RWPE2 (cell line): ENCODE measurements around the gene PPP1R3G.
A peak's percentile ranks its signal among the peaks of the same experiment; 100 is the strongest.

Experiments used
- ATAC-seq: fragments of 200-7000 bp; cut with Tn5 transposase; 3 replicates; pipeline ENCODE4 v1.9.1; 2021; ENCODE audit warnings: low read depth
- DNase-seq: peaks from one replicate; pipeline ENCODE4 v3.0.0-alpha.2; 2020; ENCODE audit warnings: low spot score
- H3K27ac ChIP-seq: fragments of 450-650 bp; 2 replicates; pipeline ENCODE4 v1.5.1; 2017; ENCODE audit warnings: mild to moderate bottlenecking; ENCODE audit not compliant: poor library complexity, severe bottlenecking
- H3K27me3 ChIP-seq: fragments of 250-450 bp; sonication (Bioruptor Pico); 2 replicates; pipeline ENCODE4 v1.5.1; 2021; ENCODE audit warnings: mild to moderate bottlenecking, moderate library complexity; ENCODE audit not compliant: insufficient read depth, poor library complexity, severe bottlenecking
- H3K36me3 ChIP-seq: fragments of 250-450 bp; sonication (Bioruptor Pico); 2 replicates; pipeline ENCODE4 v1.5.1; 2020; ENCODE audit warnings: low read depth, mild to moderate bottlenecking, moderate library complexity
- H3K4me1 ChIP-seq: fragments of 250-450 bp; sonication (Bioruptor Pico); 2 replicates; pipeline ENCODE4 v1.5.1; 2021; ENCODE audit warnings: mild to moderate bottlenecking, moderate library complexity; ENCODE audit not compliant: insufficient read depth, poor library complexity, severe bottlenecking
- H3K4me3 ChIP-seq: fragments of 250-450 bp; sonication (Bioruptor Pico); 2 replicates; pipeline ENCODE4 v1.5.1; 2021; ENCODE audit warnings: mild to moderate bottlenecking, moderate library complexity; ENCODE audit not compliant: severe bottlenecking
- H3K9me3 ChIP-seq: fragments of 250-450 bp; sonication (Bioruptor Pico); 2 replicates; pipeline ENCODE4 v1.5.1; 2021; ENCODE audit warnings: mild to moderate bottlenecking, moderate library complexity; ENCODE audit not compliant: severe bottlenecking
- TF ChIP-seq, protein P1 (sequence below): fragments of 450-650 bp; IDR thresholded peaks from one replicate; pipeline ENCODE4 v1.5.1; 2017; ENCODE audit warnings: mild to moderate bottlenecking, moderate library complexity; ENCODE audit not compliant: poor library complexity, severe bottlenecking

The PPP1R3G gene

GRCh38 chr6:5094327-5094726 lies 9.2 kb downstream of the PPP1R3G start:
- H3K4me3 ChIP-seq: no peak overlapping the region
- peak; percentile 75 for ATAC-seq
- no peaks in the 10 kb centered on the region for H3K9me3 ChIP-seq
- no peak overlapping the region for H3K27ac ChIP-seq
- TF ChIP-seq, protein P1, sequence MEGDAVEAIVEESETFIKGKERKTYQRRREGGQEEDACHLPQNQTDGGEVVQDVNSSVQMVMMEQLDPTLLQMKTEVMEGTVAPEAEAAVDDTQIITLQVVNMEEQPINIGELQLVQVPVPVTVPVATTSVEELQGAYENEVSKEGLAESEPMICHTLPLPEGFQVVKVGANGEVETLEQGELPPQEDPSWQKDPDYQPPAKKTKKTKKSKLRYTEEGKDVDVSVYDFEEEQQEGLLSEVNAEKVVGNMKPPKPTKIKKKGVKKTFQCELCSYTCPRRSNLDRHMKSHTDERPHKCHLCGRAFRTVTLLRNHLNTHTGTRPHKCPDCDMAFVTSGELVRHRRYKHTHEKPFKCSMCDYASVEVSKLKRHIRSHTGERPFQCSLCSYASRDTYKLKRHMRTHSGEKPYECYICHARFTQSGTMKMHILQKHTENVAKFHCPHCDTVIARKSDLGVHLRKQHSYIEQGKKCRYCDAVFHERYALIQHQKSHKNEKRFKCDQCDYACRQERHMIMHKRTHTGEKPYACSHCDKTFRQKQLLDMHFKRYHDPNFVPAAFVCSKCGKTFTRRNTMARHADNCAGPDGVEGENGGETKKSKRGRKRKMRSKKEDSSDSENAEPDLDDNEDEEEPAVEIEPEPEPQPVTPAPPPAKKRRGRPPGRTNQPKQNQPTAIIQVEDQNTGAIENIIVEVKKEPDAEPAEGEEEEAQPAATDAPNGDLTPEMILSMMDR: no peak
- H3K36me3 ChIP-seq: no peaks in the 10 kb centered on the region
- no peak for DNase-seq
- H3K4me1 ChIP-seq: peaks cover 3% of the 10 kb centered on the region
- no peaks in the 10 kb centered on the region for H3K27me3 ChIP-seq

GRCh38 chr6:5095236-5095635 lies 10.1 kb downstream of the PPP1R3G start:
- no peak overlapping the region for H3K4me3 ChIP-seq
- H3K27me3 ChIP-seq: no peaks in the 10 kb centered on the region
- DNase-seq (no peak), ATAC-seq (no peak)
- peaks cover 3% of the 10 kb centered on the region for H3K4me1 ChIP-seq
- no peaks in the 10 kb centered on the region for H3K9me3 ChIP-seq
- H3K27ac ChIP-seq: no peak overlapping the region
- TF ChIP-seq, protein P1: no peak
- H3K36me3 ChIP-seq: no peaks in the 10 kb centered on the region

DNA sequence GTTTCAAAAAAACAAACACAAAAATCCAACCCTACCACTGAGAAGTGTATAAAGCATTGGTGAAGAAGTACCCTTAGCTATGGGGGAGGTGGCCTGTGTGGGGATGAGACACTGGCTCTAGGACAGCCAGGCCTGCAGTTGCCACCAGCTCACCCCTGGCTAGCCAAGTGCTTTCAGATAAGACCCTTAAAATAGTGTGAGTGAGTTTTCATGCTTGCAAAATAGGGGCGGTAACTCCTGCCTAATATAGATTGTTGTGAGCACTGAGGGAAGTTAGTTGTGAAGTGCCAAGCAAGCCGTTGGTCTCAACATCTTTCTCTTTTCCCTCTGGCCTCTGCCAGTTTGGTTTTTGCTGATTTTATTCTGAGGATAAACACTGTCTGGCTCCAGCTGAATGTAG lies 11.3 kb downstream of the PPP1R3G start:
- Histone ChIP-seq H3K4me1 (peaks cover 3% of the 10 kb centered on the region), H3K36me3 (no peaks in the 10 kb centered on the region), H3K4me3 (no peak overlapping the region), H3K27ac (no peak overlapping the region), H3K9me3 (no peaks in the 10 kb centered on the region), H3K27me3 (no peaks in the 10 kb centered on the region)
- DNase-seq (no peak), ATAC-seq (no peak)
- TF ChIP-seq, protein P1: no peak

- Histone ChIP-seq H3K9me3 (no peaks in the 10 kb centered on the region), H3K4me3 (no peak overlapping the region), H3K36me3 (no peaks in the 10 kb centered on the region), H3K27ac (no peak overlapping the region), H3K4me1 (peaks cover 3% of the 10 kb centered on the region), H3K27me3 (no peaks in the 10 kb centered on the region)
- no peak for ATAC-seq
- TF ChIP-seq, protein P1: no peak
- DNase-seq: no peak
Measured at GRCh38 chr6:5098501-5099270, 13.5 kb downstream of the PPP1R3G start.

GRCh38 chr6:5099537-5099936 lies 14.4 kb downstream of the PPP1R3G start:
- H3K36me3 ChIP-seq: no peaks in the 10 kb centered on the region
- DNase-seq: no peak
- no peaks in the 10 kb centered on the region for H3K9me3 ChIP-seq
- no peak overlapping the region for H3K4me3 ChIP-seq
- H3K4me1 ChIP-seq: peaks cover 2% of the 10 kb centered on the region
- H3K27ac ChIP-seq: no peak overlapping the region
- TF ChIP-seq, protein P1: no peak
- no peak for ATAC-seq
- H3K27me3 ChIP-seq: no peaks in the 10 kb centered on the region
